ENCODE results near the gene KLRK1.

DNA sequence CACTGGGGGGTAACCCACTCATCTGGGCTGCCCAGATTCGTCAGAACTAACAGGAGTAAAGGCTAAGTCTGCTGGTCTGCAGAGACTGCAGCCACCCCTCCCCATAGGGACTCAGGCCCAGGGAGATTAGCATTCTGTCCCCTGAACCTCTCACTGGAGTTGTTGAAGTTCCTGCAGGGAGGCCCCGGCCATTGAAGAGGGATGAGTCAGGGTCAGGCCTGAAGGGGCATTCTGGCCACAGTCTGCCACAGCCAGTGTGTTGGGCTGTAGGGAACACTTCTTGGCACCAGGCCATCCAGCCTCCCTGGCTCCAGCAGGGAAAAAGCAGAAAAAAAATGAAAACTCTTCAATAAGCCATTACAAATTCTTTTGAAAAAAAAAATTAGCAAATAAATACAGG lies 35.3 kb downstream of the KLRK1 start:
- TF ChIP-seq ZNF274 (IDR thresholded peaks at IDR 0.05; ENCODE audit: low read length) (no peak), ZNF274 (tag by site-specific recombination; IDR thresholded peaks at IDR 0.05; ENCODE audit: borderline replicate concordance) (no peak), ZSCAN30 (tag by site-specific recombination; IDR thresholded peaks at IDR 0.05) (no peak)

Data from HEK293 (cell line).